Osteocyte (in vitro differentiated cells): Measurements from ENCODE around the gene DAGLB. TPM values are rescaled to one million over a fixed set of nuclear protein-coding genes. Genes with fewer than 3 reads are reported as not detected.
A peak's percentile ranks its signal among the peaks of the same experiment; 100 is the strongest.
"Not testable (repeated sequence)": the region's sequence is repeated elsewhere in the genome, so short reads cannot be mapped to it uniquely, and the experiment has no call there.

Experiments
- DNase-seq: peaks from one replicate; pipeline ENCODE4 v3.0.0; 2021; ENCODE audit warnings: mixed read lengths; ENCODE audit not compliant: unreplicated experiment; ENCODE audit errors: extremely low spot score
- H3K27ac Mint-ChIP-seq: one replicate; pipeline ENCODE4 v1.8.0; 2021; ENCODE audit warnings: mild to moderate bottlenecking, mixed read lengths; ENCODE audit not compliant: unreplicated experiment
- H3K27me3 Mint-ChIP-seq: one replicate; pipeline ENCODE4 v1.8.0; 2021; ENCODE audit warnings: mixed read lengths; ENCODE audit not compliant: unreplicated experiment
- H3K36me3 Mint-ChIP-seq: one replicate; pipeline ENCODE4 v1.8.0; 2021; ENCODE audit warnings: mixed read lengths; ENCODE audit not compliant: unreplicated experiment
- H3K4me1 Mint-ChIP-seq: one replicate; pipeline ENCODE4 v1.8.0; 2021; ENCODE audit warnings: mixed read lengths; ENCODE audit not compliant: unreplicated experiment
- H3K4me3 Mint-ChIP-seq: one replicate; pipeline ENCODE4 v1.8.0; 2021; ENCODE audit warnings: mild to moderate bottlenecking, moderate library complexity, mixed read lengths; ENCODE audit not compliant: unreplicated experiment
- H3K9me3 Mint-ChIP-seq: one replicate; pipeline ENCODE4 v1.8.0; 2021; ENCODE audit warnings: mixed read lengths; ENCODE audit not compliant: unreplicated experiment
- total RNA-seq: library from RNA; stranded (reverse); gene quantifications from 2 replicates; pipeline ENCODE4 v1.2.1, GENCODE V29; 2021
- TF ChIP-seq, protein P1 (sequence below): fragments of 200-600 bp; sonication (generic); IDR thresholded peaks from 2 replicates; pipeline ENCODE4 v1.5.0; 2021; ENCODE audit warnings: antibody characterized with exemption, mild to moderate bottlenecking, moderate library complexity

DAGLB gene
- total RNA-seq, 1 donor from 2014 or later = 22.4 TPM

DNA sequence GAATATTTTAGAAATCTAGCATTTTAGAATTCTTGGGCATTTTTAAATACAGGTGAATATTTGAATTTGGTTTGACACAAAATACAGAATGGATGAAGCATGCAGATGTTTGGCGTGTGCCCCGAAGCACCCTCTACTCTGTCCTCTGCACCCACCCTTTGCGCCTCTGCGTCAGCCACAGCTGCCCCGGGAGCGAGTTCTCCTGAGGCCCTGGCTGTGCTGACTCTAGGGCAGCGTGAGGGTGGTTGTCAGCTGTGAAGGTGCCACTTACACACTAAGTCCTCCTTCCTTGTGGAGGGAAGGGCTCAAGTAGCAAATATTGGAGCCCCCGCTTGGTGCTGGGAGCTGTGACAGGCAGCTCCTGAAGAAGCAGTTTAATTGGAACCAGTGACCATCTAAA, 48.4 kb downstream of the DAGLB start:
- Mint-ChIP-seq H3K36me3 (peaks cover 37% of the 10 kb centered on the region), H3K4me1 (peaks cover 18% of the 10 kb centered on the region), H3K27ac (no peak overlapping the region), H3K27me3 (no peaks in the 10 kb centered on the region), H3K9me3 (no peaks in the 10 kb centered on the region), H3K4me3 (no peak overlapping the region)
- TF ChIP-seq, protein P1, sequence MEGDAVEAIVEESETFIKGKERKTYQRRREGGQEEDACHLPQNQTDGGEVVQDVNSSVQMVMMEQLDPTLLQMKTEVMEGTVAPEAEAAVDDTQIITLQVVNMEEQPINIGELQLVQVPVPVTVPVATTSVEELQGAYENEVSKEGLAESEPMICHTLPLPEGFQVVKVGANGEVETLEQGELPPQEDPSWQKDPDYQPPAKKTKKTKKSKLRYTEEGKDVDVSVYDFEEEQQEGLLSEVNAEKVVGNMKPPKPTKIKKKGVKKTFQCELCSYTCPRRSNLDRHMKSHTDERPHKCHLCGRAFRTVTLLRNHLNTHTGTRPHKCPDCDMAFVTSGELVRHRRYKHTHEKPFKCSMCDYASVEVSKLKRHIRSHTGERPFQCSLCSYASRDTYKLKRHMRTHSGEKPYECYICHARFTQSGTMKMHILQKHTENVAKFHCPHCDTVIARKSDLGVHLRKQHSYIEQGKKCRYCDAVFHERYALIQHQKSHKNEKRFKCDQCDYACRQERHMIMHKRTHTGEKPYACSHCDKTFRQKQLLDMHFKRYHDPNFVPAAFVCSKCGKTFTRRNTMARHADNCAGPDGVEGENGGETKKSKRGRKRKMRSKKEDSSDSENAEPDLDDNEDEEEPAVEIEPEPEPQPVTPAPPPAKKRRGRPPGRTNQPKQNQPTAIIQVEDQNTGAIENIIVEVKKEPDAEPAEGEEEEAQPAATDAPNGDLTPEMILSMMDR = no peak
- DNase-seq = no peak

DNA sequence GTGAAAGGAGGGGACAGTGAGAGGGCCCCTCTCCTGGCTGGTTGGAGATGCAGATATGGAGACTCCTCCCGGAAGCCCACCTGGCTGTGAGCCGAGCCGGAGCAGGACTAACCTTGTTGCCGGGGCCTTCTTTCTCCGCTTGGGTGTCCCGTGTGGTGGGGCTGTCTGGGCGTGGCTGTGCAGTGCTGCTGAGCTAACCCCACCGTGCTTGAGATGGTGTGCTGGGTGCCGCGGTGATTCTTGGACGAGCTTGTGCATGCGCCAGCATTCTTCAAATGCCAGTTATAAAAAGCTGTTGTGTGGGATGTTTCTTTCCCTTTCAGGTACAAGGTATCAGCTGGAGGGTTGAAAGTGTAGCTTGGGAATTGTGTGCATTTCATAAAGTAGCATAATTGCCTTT, 48.8 kb downstream of the DAGLB start:
- Mint-ChIP-seq H3K36me3 (peaks cover 36% of the 10 kb centered on the region), H3K27me3 (no peaks in the 10 kb centered on the region), H3K9me3 (no peaks in the 10 kb centered on the region), H3K4me1 (peaks cover 22% of the 10 kb centered on the region), H3K27ac (peak overlapping the region; percentile 18), H3K4me3 (no peak overlapping the region)
- DNase-seq = no peak
- TF ChIP-seq, protein P1 = no peak

DNA sequence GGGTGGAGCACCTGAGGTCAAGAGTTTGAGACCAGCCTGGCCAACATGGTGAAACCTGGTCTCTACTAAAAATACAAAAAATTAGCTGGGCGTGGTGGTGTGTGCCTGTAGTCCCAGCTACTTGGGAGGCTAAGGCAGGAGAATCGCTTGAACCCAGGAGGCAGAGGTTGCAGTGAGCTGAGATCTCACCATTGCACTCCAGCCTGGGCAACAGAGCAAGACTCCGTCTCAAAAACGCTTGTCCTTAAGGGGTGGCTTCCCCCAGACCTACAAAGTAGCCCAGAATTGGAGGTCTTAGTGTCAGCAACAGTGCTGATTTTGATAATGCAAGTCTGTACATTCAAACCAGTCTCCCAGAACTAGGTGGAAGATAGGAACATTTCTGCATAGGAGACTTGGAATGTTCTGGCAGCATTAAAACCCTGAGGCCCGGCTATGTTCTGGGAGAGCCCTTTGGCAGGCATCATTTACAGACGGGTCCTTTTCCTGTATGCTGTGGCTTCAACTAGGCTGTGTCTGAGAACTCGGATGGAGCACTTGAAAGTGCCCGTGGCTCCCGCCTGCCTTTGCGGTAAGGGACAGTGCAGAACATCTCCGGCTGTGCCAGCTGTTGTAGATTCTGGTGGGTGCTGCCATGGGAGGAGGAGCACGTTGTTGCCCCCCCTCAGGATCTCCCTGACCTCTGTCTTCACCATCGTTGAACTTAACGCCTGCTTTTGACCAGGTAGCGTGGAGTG, 49.8 kb downstream of the DAGLB start:
- H3K4me1 Mint-ChIP-seq = peaks cover 32% of the 10 kb centered on the region
- not testable (repeated sequence) for H3K27me3 Mint-ChIP-seq, H3K9me3 Mint-ChIP-seq, H3K4me3 Mint-ChIP-seq, H3K27ac Mint-ChIP-seq, DNase-seq
- peaks cover 35% of the 10 kb centered on the region for H3K36me3 Mint-ChIP-seq

DNA sequence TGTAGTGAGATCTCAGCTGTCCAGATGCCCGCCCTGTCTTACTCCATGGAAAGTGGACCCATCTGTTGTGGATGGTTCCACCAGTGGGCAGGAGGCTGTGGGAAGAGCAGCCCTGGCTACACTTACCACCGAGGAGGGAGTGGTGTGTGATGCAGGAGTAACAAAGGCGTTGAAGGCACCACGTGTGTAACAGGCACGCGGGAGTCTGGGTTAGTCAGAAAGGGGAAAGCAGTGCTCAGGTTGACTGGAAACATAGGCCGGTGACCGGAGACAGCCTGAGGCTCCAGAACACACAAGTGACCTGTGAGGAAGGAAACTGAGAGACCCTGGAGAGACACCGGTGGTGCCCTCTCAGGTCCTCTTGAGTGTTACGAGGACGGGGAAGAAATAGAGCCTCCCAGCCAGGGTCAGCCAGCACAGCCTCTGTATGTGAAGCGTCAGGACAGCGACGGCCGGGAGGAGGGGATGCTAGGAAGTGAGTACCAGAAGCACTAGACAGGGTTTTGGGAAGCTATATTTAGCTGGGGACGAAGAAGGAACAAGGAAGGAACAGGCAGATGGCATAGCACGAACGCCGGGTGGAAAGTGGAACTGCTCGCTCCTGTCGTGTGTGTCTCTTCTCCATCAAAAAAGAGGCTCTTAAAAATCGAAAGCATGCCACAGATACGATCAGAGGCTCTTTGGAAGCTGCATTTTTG, 51.7 kb downstream of the DAGLB start:
- TF ChIP-seq, protein P1 = no peak
- no peaks in the 10 kb centered on the region for H3K27me3 Mint-ChIP-seq
- no peaks in the 10 kb centered on the region for H3K9me3 Mint-ChIP-seq
- no peak overlapping the region for H3K4me3 Mint-ChIP-seq
- no peak overlapping the region for H3K27ac Mint-ChIP-seq
- peaks cover 38% of the 10 kb centered on the region for H3K4me1 Mint-ChIP-seq
- no peak for DNase-seq
- peaks cover 29% of the 10 kb centered on the region for H3K36me3 Mint-ChIP-seq

DNA sequence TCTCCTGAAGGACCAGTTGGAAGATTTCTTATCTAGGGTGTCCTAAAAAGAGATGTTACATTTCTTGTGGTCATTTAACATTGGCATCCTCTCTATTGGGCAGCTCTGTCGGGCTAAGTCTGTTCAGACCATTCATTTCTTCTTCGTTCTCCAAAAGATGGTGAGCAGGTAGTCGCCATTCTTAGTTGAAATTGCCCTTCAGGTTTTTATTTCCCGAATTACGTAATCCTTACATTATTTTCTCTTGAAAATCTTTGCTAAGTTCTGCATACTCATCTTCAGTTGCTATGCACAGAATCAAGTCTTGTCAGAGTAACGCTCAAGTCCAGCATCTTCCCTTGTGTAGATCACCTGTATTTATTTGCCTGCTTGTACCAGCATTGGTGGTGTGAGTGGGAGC, 53.6 kb downstream of the DAGLB start:
- no peaks in the 10 kb centered on the region for H3K9me3 Mint-ChIP-seq
- TF ChIP-seq, protein P1 = no peak
- no peak overlapping the region for H3K4me3 Mint-ChIP-seq
- peak overlapping the region; percentile 73 for H3K27ac Mint-ChIP-seq
- DNase-seq = no peak
- peaks cover 29% of the 10 kb centered on the region for H3K36me3 Mint-ChIP-seq
- H3K4me1 Mint-ChIP-seq = peaks cover 35% of the 10 kb centered on the region
- no peaks in the 10 kb centered on the region for H3K27me3 Mint-ChIP-seq
